Measurements from ENCODE around the gene NME9.

GRCh38 chr3:138364356-138365252 is 35.0 kb upstream of the NME9 start:
- no peak for TF ChIP-seq CTCF (IDR thresholded peaks at IDR 0.05)
- no peak for TF ChIP-seq POLR2A (IDR thresholded peaks at IDR 0.05)

Data from uterus (tissue), 2 donors.